ENCODE data around the gene KCNMB2. TPM values are rescaled to one million over a fixed set of nuclear protein-coding genes. Genes with fewer than 3 reads are reported as not detected.
A peak's percentile ranks its signal among the peaks of the same experiment; 100 is the strongest.

Gene KCNMB2
- polyA plus RNA-seq, 1 experiment: not detected

- H3K36me3 ChIP-seq (ENCODE audit: control insufficient read depth, insufficient read depth, low read length): no peaks in the 10 kb centered on the region
- no peaks in the 10 kb centered on the region for H3K27me3 ChIP-seq (ENCODE audit: control insufficient read depth, insufficient read depth, low read length)
- POLR2A ChIA-PET: no interaction called here
- no peak for TF ChIP-seq CTCF (IDR thresholded peaks at IDR 0.05; ENCODE audit: insufficient read depth, low read depth, low read length)
- H3K4me3 ChIP-seq (ENCODE audit: low read depth, low read length): no peak overlapping the region
- CTCF ChIA-PET: no interaction called here
- DNase-seq (ENCODE audit: low read depth): no peak
These were observed 237.1 kb downstream of the KCNMB2 start for GRCh38 chr3:178773358-178773757.

- POLR2A ChIA-PET: no interaction called here
- peak; percentile 46 for DNase-seq (ENCODE audit: low read depth)
- no peaks in the 10 kb centered on the region for H3K36me3 ChIP-seq (ENCODE audit: control insufficient read depth, insufficient read depth, low read length)
- CTCF ChIA-PET: no interaction called here
- TF ChIP-seq CTCF (IDR thresholded peaks at IDR 0.05; ENCODE audit: insufficient read depth, low read depth, low read length): no peak
- H3K27me3 ChIP-seq (ENCODE audit: control insufficient read depth, insufficient read depth, low read length): no peaks in the 10 kb centered on the region
- no peak overlapping the region for H3K4me3 ChIP-seq (ENCODE audit: low read depth, low read length)
These were observed 241.6 kb downstream of the KCNMB2 start for GRCh38 chr3:178777718-178778411.

- POLR2A ChIA-PET: no interaction called here
- Histone ChIP-seq H3K36me3 (ENCODE audit: control insufficient read depth, insufficient read depth, low read length) (no peaks in the 10 kb centered on the region), H3K4me3 (ENCODE audit: low read depth, low read length) (no peak overlapping the region), H3K27me3 (ENCODE audit: control insufficient read depth, insufficient read depth, low read length) (no peaks in the 10 kb centered on the region)
- no peak for TF ChIP-seq CTCF (IDR thresholded peaks at IDR 0.05; ENCODE audit: insufficient read depth, low read depth, low read length)
- no peak for DNase-seq (ENCODE audit: low read depth)
- CTCF ChIA-PET: no interaction called here
These were observed 242.4 kb downstream of the KCNMB2 start for GRCh38 chr3:178778589-178778988.

- no peaks in the 10 kb centered on the region for H3K27me3 ChIP-seq (ENCODE audit: control insufficient read depth, insufficient read depth, low read length)
- no peak overlapping the region for H3K4me3 ChIP-seq (ENCODE audit: low read depth, low read length)
- CTCF ChIA-PET: no interaction called here
- H3K36me3 ChIP-seq (ENCODE audit: control insufficient read depth, insufficient read depth, low read length): no peaks in the 10 kb centered on the region
- DNase-seq (ENCODE audit: low read depth): no peak
- POLR2A ChIA-PET: no interaction called here
- TF ChIP-seq CTCF (IDR thresholded peaks at IDR 0.05; ENCODE audit: insufficient read depth, low read depth, low read length): no peak
These were observed 249.7 kb downstream of the KCNMB2 start for GRCh38 chr3:178785961-178786360.

GRCh38 chr3:178787960-178788359 is 251.7 kb downstream of the KCNMB2 start:
- CTCF ChIA-PET: interaction anchor here (0.6 to 1.0 kb wide), 2 partner anchors 10 to 47 kb away, joined by 3 to 4 read pairs; no protein-coding TSS in a partner anchor

More at GRCh38 chr3:178787960-178788359, 251.7 kb downstream of the KCNMB2 start:
- DNase-seq (ENCODE audit: low read depth): no peak
- Histone ChIP-seq H3K36me3 (ENCODE audit: control insufficient read depth, insufficient read depth, low read length) (no peaks in the 10 kb centered on the region), H3K4me3 (ENCODE audit: low read depth, low read length) (no peak overlapping the region), H3K27me3 (ENCODE audit: control insufficient read depth, insufficient read depth, low read length) (no peaks in the 10 kb centered on the region)
- POLR2A ChIA-PET: no interaction called here
- no peak for TF ChIP-seq CTCF (IDR thresholded peaks at IDR 0.05; ENCODE audit: insufficient read depth, low read depth, low read length)
